Kidney (tissue), 14 donors: ENCODE data around the gene MYOD1. TPM values are rescaled to one million over a fixed set of nuclear protein-coding genes. Genes with fewer than 3 reads are reported as not detected.

Experiments
- DNase-seq, 5 donors: peaks; one replicate each; pipeline ENCODE4 v3.0.0-alpha.2; 2013 to 2020
- FAIRE-seq: peaks from 2 replicates; lab custom pipeline; 2012; peaks lifted over from hg19 to GRCh38; lab: Jason Lieb, UNC
- H3K27ac ChIP-seq, 2 donors: one replicate each; pipeline ENCODE4 v1.7.0; 2013; ENCODE audit warnings: low read depth in 2 of 2, low read length in 2 of 2, inconsistent platforms in 1 of 2
- H3K27me3 ChIP-seq: one replicate; pipeline ENCODE4 v1.7.1; 2013; ENCODE audit warnings: low read length, inconsistent platforms; ENCODE audit not compliant: control insufficient read depth, insufficient read depth
- H3K36me3 ChIP-seq, 3 donors: one replicate each; pipeline versions ENCODE4 v1.7.0 to v1.7.1; 2013; ENCODE audit warnings: low read length in 3 of 3, control low read depth in 1 of 3, inconsistent platforms in 1 of 3; ENCODE audit not compliant: insufficient read depth in 3 of 3, control insufficient read depth in 2 of 3
- H3K4me1 ChIP-seq, 3 donors: one replicate each; pipeline versions ENCODE4 v1.7.0 to v1.7.1; 2013; ENCODE audit warnings: low read length in 3 of 3, inconsistent platforms in 1 of 3, low read depth in 1 of 3; ENCODE audit not compliant: control insufficient read depth in 2 of 3, insufficient read depth in 2 of 3
- H3K4me3 ChIP-seq, 3 donors: one replicate each; pipeline versions ENCODE4 v1.7.0 to v1.8.1; 2013; ENCODE audit warnings: low read length in 3 of 3, control low read depth in 1 of 3, inconsistent platforms in 1 of 3
- H3K9ac ChIP-seq, 3 donors: one replicate each; pipeline versions ENCODE4 v1.7.0 to v1.7.1; 2013; ENCODE audit warnings: low read length in 3 of 3, control low read depth in 1 of 3, inconsistent platforms in 1 of 3
- H3K9me3 ChIP-seq, 3 donors: one replicate each; pipeline versions ENCODE4 v1.7.0 to v1.7.1; 2013; ENCODE audit warnings: low read length in 3 of 3, control low read depth in 1 of 3, inconsistent platforms in 1 of 3; ENCODE audit not compliant: control insufficient read depth in 2 of 3, insufficient read depth in 1 of 3
- CTCF ChIP-seq: IDR thresholded peaks from 3 replicates; pipeline ENCODE4 v1.5.1; 2012; ENCODE audit warnings: mild to moderate bottlenecking, moderate library complexity, borderline replicate concordance; ENCODE audit not compliant: insufficient read depth; ENCODE audit errors: extremely low read depth
- intact Hi-C: fragments of 100-400 bp; cut with DNase I; formaldehyde crosslinking; loops from one replicate; pipeline ENCODE4 v1.11.1; 2022
- polyA plus RNA-seq: library from polyadenylated mRNA; stranded (reverse); fragments of 350-450 nt; fragmentation: Illumina TruSeq; extraction: RNeasy Lipid Tissue Mini Kit (QIAGEN cat#74804); gene quantifications from one replicate; pipeline ENCODE4 v1.2.3, GENCODE V29; 2014; ENCODE audit warnings: low read depth, low replicate concordance; ENCODE audit not compliant: insufficient read depth
- total RNA-seq: library from RNA; stranded (reverse); fragmentation: NEBNext Ultra II Directional; extraction: Animal tissue kit (Norgen Biotek cat#: 25700); gene quantifications from one replicate; pipeline ENCODE4 v1.2.1, GENCODE V29; 2021
- donor health status: control.
- donor health status: control.
- donor health status: control.
- donor health status: control.
- donor health status: control.
- donor health status: DM: yes; HTN: yes; CAD: no.
- donor health status: Normal renal cell carcinoma (clear cell type).

MYOD1 gene
- total and polyA plus RNA-seq, 2 donors from 2014 or later, result not detected

DNA sequence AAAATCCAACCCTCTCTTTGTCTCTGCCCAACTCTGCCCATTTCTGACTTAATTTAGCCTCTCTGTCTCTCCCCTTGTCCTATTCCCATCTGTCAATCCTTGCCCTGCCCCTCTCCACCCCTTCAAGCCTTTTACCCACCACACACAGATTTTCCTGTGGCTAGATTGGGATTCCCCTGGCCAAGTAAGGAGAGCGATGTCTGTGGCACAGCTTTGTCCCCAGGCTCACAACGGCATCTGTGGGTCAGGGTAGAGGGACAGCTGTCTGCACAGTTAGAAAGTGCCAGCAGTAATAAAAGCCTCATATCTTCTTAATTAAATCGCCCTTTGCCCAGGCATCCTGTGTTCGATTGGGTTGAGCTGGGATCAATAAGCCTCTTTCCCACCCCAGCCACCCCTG, 13.9 kb downstream of the MYOD1 start:
- no peak for TF ChIP-seq CTCF
- intact Hi-C loops, result loop anchor here (5.0 kb wide), 1 partner anchor 244 kb away; no protein-coding TSS in a partner anchor
- Histone ChIP-seq H3K27me3 (peaks cover 17% of the 10 kb centered on the region), H3K4me1 (peaks cover 0 to 2% (median 0%) of the 10 kb centered on the region in 3 donors), H3K9ac (no peak overlapping the region), H3K36me3 (no peaks in the 10 kb centered on the region), H3K9me3 (no peaks in the 10 kb centered on the region), H3K27ac (no peak overlapping the region), H3K4me3 (no peak overlapping the region)
- no peak for FAIRE-seq
- DNase-seq, result peak in 1 of 5 donors; percentile 19

DNA sequence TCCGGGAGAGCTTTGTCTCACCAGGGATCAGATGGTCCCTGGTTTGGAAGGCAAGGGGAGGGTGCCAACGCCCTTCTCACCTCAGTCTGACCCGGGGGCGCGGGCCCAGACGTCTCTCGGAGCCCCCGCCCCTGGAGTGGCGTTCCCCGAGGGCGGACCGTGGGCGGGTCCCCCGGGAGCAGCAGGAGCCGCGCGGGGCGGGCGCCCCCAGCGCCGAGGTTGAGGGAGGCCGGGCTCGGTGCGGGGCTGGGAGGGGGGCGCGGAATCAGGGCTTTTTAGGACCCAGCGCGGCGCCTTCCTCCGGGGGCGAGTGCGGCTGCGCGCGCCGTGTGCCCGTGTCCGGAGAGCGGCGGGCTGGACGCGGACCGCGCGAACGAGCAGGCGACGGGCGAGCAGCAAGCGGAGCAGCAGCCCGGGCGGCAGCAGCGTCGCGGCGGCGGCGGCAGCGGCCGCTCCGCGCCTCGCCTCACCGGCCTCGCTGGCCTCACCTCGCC, 15.1 kb downstream of the MYOD1 start, which contains the start of gene KCNC1:
KCNC1 (plus strand) TSS at position 364 of the 494 bp plus-strand sequence. CDS start 1,222 bp downstream, outside the sequence.
- H3K4me3 ChIP-seq, result peak within 1 kb of the TSS in 1 of 3 donors; percentile 44
- peak; percentile 71 to 84 (median 76) for DNase-seq
- intact Hi-C loops, result loop anchor here (5.0 kb wide), 1 partner anchor 243 kb away; no protein-coding TSS in a partner anchor

GRCh38 chr11:17734986-17735817, 15.8 kb downstream of the MYOD1 start:
- Histone ChIP-seq H3K36me3 (no peaks in the 10 kb centered on the region), H3K27me3 (peaks cover 22% of the 10 kb centered on the region), H3K9ac (no peak overlapping the region), H3K27ac (no peak overlapping the region), H3K9me3 (no peaks in the 10 kb centered on the region), H3K4me1 (peaks cover 0 to 2% (median 0%) of the 10 kb centered on the region in 3 donors), H3K4me3 (peak overlapping the region in 1 of 3 donors; percentile 44)
- TF ChIP-seq CTCF, result no peak
- DNase-seq, result peak; percentile 88 to 95 (median 90)
- intact Hi-C loops, result loop anchor here (5.0 kb wide), 1 partner anchor 242 kb away; no protein-coding TSS in a partner anchor
- no peak for FAIRE-seq

More for the DNA sequence above, 15.1 kb downstream of the MYOD1 start, which contains the start of gene KCNC1:
- Histone ChIP-seq H3K36me3 (no peaks in the 10 kb centered on the region), H3K4me1 (peaks cover 0 to 2% (median 0%) of the 10 kb centered on the region in 3 donors), H3K27me3 (peaks cover 22% of the 10 kb centered on the region), H3K9me3 (no peaks in the 10 kb centered on the region), H3K27ac (no peak within 1 kb of the TSS), H3K9ac (no peak within 1 kb of the TSS)
- FAIRE-seq, result no peak
- TF ChIP-seq CTCF, result no peak
